HepG2 (cell line): ENCODE results near the gene ASCC2. TPM values are rescaled to one million over a fixed set of nuclear protein-coding genes. Genes with fewer than 3 reads are reported as not detected.

Experiments
- ATAD3A ChIP-seq: sonication (generic); formaldehyde crosslinking; IDR thresholded peaks from 2 replicates; pipeline ENCODE4 v1.4.0; 2020; ENCODE audit warnings: missing genetic modification reagents
- CHD4 ChIP-seq: fragments of 200-600 bp; sonication (generic); IDR thresholded peaks from 2 replicates; pipeline ENCODE4 v1.7.0; 2017; ENCODE audit warnings: mild to moderate bottlenecking, low read length, borderline replicate concordance
- DPF2 ChIP-seq: sonication (generic); formaldehyde crosslinking; IDR thresholded peaks from 2 replicates; pipeline ENCODE4 v1.4.0; 2020; ENCODE audit warnings: mild to moderate bottlenecking, low read depth, missing genetic modification reagents, borderline replicate concordance
- FOXK1 ChIP-seq: sonication (generic); formaldehyde crosslinking; IDR thresholded peaks from 2 replicates; pipeline ENCODE4 v1.4.0; 2020; ENCODE audit warnings: low read depth, missing genetic modification reagents, borderline replicate concordance
- NKX3-1 ChIP-seq: sonication (generic); formaldehyde crosslinking; IDR thresholded peaks from 2 replicates; pipeline ENCODE4 v1.5.0; 2020; ENCODE audit warnings: missing genetic modification reagents
- POGK ChIP-seq: sonication (generic); formaldehyde crosslinking; conservative IDR thresholded peaks from 2 replicates; pipeline ENCODE4 v1.8.0; 2022; ENCODE audit warnings: mild to moderate bottlenecking, moderate library complexity, missing genetic modification reagents
- RERE ChIP-seq: IDR thresholded peaks from 2 replicates; pipeline ENCODE4 v1.6.1; 2016; ENCODE audit warnings: low read depth, missing genetic modification reagents, missing compliant biosample characterization
- RXRA ChIP-seq: sonication (generic); formaldehyde crosslinking; IDR thresholded peaks from 2 replicates; pipeline ENCODE4 v1.5.1; 2020; ENCODE audit warnings: missing genetic modification reagents
- SP140L ChIP-seq: sonication (generic); formaldehyde crosslinking; IDR thresholded peaks from 2 replicates; pipeline ENCODE4 v1.4.0; 2020; ENCODE audit warnings: missing genetic modification reagents, borderline replicate concordance
- STAT5B ChIP-seq: sonication (generic); formaldehyde crosslinking; IDR thresholded peaks from 2 replicates; pipeline ENCODE4 v1.4.0; 2020; ENCODE audit warnings: missing genetic modification reagents
- ZIK1 ChIP-seq: sonication (generic); formaldehyde crosslinking; IDR thresholded peaks from 2 replicates; pipeline ENCODE4 v1.5.0; 2020; ENCODE audit warnings: mild to moderate bottlenecking, low read depth, missing genetic modification reagents, borderline replicate concordance
- ZNF263 ChIP-seq: sonication (generic); formaldehyde crosslinking; IDR thresholded peaks from 2 replicates; pipeline ENCODE4 v1.4.0; 2020; ENCODE audit warnings: missing genetic modification reagents
- ZNF569 ChIP-seq: sonication (generic); formaldehyde crosslinking; IDR thresholded peaks from 2 replicates; pipeline ENCODE4 v1.5.0; 2020; ENCODE audit warnings: mild to moderate bottlenecking, missing genetic modification reagents, moderate library complexity, borderline replicate concordance
- ZNF670 ChIP-seq: sonication (generic); formaldehyde crosslinking; IDR thresholded peaks from 2 replicates; pipeline ENCODE4 v1.8.0; 2022; ENCODE audit warnings: mild to moderate bottlenecking, missing genetic modification reagents, borderline replicate concordance
- ZNF782 ChIP-seq: sonication (generic); formaldehyde crosslinking; IDR thresholded peaks from 2 replicates; pipeline ENCODE4 v1.4.0; 2020; ENCODE audit warnings: missing genetic modification reagents, mild to moderate bottlenecking, borderline replicate concordance
- ZNF891 ChIP-seq: sonication (generic); formaldehyde crosslinking; IDR thresholded peaks from 2 replicates; pipeline ENCODE4 v1.5.0; 2020; ENCODE audit warnings: mild to moderate bottlenecking, missing genetic modification reagents
- ZSCAN12 ChIP-seq: sonication (generic); formaldehyde crosslinking; IDR thresholded peaks from 2 replicates; pipeline ENCODE4 v1.9.0; 2021; ENCODE audit warnings: mild to moderate bottlenecking, missing genetic modification reagents
- polyA plus RNA-seq, 8 experiments: library from polyadenylated mRNA; depleted of rRNA in 3 of 8; stranded (reverse) in 7 of 8; unstranded in 1 of 8; fragments of >200 nt; fragmentation: Illumina TruSeq in 4 of 8; extraction: Trizol in 4 of 8; gene quantifications; 2 replicates each; pipeline versions ENCODE4 v1.2.1 to v1.2.3, GENCODE V29; 2011 to 2016; ENCODE audit warnings: low read depth in 4 of 8, missing spikeins in 1 of 8, mixed read lengths in 1 of 8; ENCODE audit not compliant: insufficient read depth in 1 of 8
- total RNA-seq, 5 experiments: library from RNA; depleted of rRNA; stranded (reverse); fragments of >200 nt; fragmentation: Illumina TruSeq; extraction: Trizol; gene quantifications; 2 replicates each; pipeline ENCODE4 v1.2.3, GENCODE V29; 2016; ENCODE audit warnings: low read depth in 1 of 5
- TF ChIP-seq, protein P1 (sequence below): sonication (generic); formaldehyde crosslinking; IDR thresholded peaks from 2 replicates; pipeline ENCODE4 v1.8.0; 2022; ENCODE audit warnings: mild to moderate bottlenecking, missing genetic modification reagents, borderline replicate concordance
- TF ChIP-seq, protein P2 (sequence below): sonication (generic); formaldehyde crosslinking; IDR thresholded peaks from 2 replicates; pipeline ENCODE4 v1.5.1; 2020; ENCODE audit warnings: missing genetic modification reagents, mild to moderate bottlenecking, borderline replicate concordance

ASCC2 gene
- total and polyA plus RNA-seq, 2 of the 13 experiments (the other 11 are each of a cell fraction or from before 2014, with no cell fraction given) = 26.2 to 26.3 TPM

GRCh38 chr22:29883045-29883774 lies 45.1 kb upstream of the ASCC2 start, which contains the start of gene MTMR3 (continued):
- TF ChIP-seq, protein P1, sequence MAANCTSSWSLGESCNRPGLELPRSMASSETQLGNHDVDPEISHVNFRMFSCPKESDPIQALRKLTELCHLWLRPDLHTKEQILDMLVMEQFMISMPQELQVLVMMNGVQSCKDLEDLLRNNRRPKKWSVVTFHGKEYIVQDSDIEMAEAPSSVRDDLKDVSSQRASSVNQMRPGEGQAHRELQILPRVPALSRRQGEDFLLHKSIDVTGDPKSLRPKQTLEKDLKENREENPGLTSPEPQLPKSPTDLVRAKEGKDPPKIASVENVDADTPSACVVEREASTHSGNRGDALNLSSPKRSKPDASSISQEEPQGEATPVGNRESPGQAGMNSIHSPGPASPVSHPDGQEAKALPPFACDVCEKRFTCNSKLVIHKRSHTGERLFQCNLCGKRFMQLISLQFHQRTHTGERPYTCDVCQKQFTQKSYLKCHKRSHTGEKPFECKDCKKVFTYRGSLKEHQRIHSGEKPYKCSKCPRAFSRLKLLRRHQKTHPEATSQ (CRISPR knock-in tag) = no peak
- TF ChIP-seq CHD4 = no peak
- no peak; the same call in 1 of the 2 replicates for TF ChIP-seq ZNF263 (CRISPR knock-in tag)
- TF ChIP-seq ZNF782 (CRISPR knock-in tag) = no peak
- no peak for TF ChIP-seq ZNF891 (CRISPR knock-in tag)
- no peak for TF ChIP-seq ZNF569 (CRISPR knock-in tag)
- peak; percentile 27; the same call in 1 of the 2 replicates for TF ChIP-seq ZIK1
- TF ChIP-seq FOXK1 = peak; percentile 61; the same call in 1 of the 2 replicates
- TF ChIP-seq ATAD3A = no peak
- TF ChIP-seq DPF2 (CRISPR knock-in tag) = no peak
- peak; percentile 46; the same call in 1 of the 2 replicates for TF ChIP-seq ZSCAN12
- TF ChIP-seq POGK (CRISPR knock-in tag) = peak; percentile 71; the same call in 1 of the 2 replicates
- TF ChIP-seq RXRA (CRISPR knock-in tag) = no peak
- TF ChIP-seq SP140L (CRISPR knock-in tag) = no peak
- no peak for TF ChIP-seq RERE (CRISPR knock-in tag)
- no peak for TF ChIP-seq NKX3-1 (CRISPR knock-in tag)
- TF ChIP-seq STAT5B (CRISPR knock-in tag) = no peak
- TF ChIP-seq ZNF670 = no peak
- TF ChIP-seq, protein P2, sequence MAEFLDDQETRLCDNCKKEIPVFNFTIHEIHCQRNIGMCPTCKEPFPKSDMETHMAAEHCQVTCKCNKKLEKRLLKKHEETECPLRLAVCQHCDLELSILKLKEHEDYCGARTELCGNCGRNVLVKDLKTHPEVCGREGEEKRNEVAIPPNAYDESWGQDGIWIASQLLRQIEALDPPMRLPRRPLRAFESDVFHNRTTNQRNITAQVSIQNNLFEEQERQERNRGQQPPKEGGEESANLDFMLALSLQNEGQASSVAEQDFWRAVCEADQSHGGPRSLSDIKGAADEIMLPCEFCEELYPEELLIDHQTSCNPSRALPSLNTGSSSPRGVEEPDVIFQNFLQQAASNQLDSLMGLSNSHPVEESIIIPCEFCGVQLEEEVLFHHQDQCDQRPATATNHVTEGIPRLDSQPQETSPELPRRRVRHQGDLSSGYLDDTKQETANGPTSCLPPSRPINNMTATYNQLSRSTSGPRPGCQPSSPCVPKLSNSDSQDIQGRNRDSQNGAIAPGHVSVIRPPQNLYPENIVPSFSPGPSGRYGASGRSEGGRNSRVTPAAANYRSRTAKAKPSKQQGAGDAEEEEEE = no peak
